Muscle of back (tissue), 11 donors: Measurements from ENCODE around the gene TMEM255B. TPM values are rescaled to one million over a fixed set of nuclear protein-coding genes. Genes with fewer than 3 reads are reported as not detected.

ENCODE experiments used
- DNase-seq, 3 donors: peaks; one replicate each; pipeline versions ENCODE4 v3.0.0 to v3.0.0-alpha.2; 2013
- polyA plus RNA-seq, 10 donors: library from polyadenylated mRNA; unstranded; fragments of 120-200 nt; gene quantifications; one replicate each; pipeline ENCODE4 v1.2.1, GENCODE V29; 2013; ENCODE audit not compliant: insufficient read length in 10 of 10

The TMEM255B gene
- polyA plus RNA-seq, 10 donors, result 4.4 to 10.1 (median 6.1) TPM

DNA sequence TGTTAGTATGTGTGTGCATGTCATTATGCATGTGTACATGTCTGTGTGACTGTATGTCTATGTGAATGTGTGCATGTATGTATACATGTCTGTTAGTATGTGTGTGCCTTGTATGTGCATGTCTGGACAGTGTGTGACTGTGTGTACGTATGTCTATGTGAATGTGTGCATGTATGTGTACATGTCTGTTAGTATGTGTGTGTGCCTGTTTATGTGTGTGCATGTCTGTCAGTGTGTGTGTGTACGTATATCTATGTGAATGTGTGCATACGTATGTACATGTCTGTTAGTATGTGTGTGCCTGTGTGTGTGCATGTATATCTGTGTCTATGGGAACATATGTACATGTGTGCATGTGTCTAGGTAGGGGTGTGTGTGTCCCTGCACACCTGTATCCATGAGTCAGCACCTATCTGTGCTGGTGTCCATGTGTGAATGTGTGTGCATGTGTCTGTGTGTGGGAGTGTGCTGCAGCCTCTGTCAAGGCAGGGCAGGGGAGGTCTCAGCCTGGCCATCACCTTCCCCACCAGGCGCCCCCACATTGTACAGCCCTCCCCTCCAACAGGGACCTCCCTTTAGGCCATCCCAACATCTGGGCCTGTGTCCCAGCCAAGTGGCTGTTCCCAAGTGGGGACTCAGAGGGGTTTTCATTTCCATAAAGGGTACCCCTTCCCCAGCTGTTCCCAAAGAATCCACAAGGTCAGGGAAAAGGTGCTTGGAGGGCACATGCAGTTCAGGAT is 100.5 kb downstream of the TMEM255B start:
- DNase-seq, result no peak

- no peak for DNase-seq
These were observed 101.1 kb downstream of the TMEM255B start for GRCh38 chr13:113860051-113860664.

DNA sequence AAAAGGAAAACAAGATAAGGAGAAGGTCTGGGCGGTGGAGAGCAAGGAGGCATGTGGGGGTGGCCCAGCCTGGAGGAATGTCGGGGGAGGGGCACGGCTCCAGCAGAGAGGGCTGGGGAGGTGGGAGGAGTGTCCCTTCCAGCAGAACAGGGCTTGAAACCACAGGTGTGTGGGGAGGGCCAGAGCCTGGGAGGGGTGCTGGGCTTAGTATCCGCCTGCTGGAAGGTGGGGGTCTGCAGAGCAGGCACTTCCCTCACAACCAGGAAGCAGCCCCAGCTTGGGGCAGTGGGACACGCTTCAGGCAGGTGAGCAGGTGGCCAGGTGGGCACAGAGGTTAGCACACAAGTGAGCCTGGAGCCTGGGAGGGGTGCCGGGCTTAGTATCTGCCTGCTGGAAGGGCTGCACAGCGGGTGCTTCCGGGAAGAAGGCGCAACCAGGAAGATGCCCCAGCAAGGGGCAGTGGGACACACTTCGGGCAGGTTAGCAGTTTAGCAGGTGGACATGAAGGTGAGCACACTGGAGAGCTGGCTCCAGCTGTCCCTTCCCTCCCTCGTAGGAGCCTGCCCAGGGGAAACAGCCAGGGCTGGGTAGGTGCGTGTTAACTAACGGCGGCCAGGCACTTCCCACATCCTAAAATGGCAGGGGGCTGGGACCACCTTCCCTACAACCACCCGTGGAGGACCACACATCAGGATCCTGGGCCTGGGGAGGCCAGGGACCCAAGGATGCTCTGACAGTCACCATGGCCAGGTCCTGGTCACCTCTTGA is 101.8 kb downstream of the TMEM255B start:
- no peak for DNase-seq

DNA sequence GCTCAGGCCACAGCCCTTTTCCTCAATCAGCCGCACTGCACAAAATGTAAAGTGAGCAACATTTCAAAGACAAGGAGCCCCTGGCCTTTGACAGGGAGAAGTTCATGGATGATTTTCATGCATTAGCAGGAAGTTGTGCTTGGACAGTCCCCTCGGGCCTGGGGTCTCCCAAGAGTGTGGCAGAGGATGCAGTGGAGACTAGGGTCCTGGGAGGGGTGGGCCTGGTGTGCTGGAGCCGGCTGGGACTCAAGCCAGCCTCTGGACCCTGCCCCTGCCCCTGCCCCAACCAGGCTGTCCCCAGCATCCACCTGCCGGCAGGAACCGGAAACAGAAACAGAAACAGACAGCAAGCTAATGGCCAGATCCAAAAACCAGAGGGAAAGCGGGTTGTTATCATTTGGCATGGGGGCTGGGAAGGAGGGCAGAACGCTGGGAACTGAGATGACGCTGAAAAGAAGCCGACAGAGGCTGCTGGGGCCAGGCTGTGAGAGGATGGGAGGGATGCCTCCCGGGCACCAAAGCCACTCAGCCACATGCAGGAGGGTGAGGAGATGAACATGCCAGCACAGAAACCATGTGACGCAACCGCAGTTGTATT is 102.5 kb downstream of the TMEM255B start:
- no peak for DNase-seq

DNA sequence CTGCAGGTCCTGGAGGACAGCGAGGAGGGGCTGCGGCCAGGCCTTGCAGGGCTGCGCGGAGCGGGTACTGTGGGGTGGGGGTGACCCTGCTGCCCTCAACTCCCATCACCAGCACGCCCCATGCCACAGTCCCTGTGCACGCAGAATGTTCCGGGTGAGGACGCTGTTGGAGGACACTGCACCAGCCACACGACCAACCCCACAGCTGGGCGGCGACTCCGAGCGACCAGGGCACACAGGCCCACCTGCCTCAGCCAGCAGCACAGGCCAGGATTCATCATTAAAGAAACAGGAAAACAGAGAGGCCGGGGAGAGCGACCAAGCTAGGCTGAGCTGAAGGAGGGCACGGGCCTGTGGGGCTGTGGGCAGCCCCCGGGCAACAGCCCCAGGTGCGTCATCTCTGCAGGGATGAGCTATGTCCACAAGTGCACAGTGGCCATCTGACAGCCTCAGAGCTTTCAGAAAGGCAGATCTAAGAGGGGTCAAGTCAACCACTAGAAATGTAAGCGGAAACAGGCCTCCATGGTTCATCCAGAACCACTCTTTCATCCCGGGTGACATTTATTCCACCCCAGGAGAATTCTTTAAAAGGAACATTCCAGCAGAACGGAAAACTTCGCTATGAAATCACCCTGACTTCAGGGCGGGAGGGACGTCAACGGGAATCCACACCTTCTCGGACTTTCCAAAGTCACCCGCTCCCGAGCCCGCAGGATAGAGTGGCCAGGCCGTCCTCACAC is 103.3 kb downstream of the TMEM255B start:
- DNase-seq, result no peak

DNA sequence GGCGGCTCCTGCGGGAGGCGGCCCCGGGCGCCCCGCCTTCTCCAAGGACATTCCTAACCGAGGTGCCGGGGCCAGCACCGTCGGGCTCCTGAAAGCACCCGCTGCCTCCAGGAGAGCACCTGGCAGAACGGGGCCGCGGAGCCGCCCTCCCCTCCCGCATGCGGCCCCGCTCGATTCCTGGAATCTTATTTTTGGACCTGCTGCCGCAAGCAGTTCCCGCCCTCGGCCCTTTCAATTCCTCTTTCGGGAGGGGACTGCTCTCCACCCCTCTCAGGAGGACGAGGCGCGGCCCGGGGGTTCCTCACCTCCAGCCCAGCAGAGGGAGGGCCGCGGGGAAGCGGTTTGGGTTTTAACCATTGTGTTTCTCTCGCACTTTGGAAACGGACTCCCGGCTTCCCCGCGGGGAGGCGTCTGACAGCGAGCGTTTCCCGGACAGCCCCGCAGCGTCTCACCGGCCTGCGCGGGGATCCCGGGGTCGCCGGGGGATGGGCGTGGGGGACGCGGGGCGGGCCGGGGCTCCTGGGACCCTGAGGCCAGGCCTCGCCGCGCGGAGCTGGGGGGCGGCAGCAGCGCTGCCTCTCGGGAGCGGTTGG is 104.0 kb downstream of the TMEM255B start:
- DNase-seq, result peak in 1 of 3 donors; percentile 68

DNA sequence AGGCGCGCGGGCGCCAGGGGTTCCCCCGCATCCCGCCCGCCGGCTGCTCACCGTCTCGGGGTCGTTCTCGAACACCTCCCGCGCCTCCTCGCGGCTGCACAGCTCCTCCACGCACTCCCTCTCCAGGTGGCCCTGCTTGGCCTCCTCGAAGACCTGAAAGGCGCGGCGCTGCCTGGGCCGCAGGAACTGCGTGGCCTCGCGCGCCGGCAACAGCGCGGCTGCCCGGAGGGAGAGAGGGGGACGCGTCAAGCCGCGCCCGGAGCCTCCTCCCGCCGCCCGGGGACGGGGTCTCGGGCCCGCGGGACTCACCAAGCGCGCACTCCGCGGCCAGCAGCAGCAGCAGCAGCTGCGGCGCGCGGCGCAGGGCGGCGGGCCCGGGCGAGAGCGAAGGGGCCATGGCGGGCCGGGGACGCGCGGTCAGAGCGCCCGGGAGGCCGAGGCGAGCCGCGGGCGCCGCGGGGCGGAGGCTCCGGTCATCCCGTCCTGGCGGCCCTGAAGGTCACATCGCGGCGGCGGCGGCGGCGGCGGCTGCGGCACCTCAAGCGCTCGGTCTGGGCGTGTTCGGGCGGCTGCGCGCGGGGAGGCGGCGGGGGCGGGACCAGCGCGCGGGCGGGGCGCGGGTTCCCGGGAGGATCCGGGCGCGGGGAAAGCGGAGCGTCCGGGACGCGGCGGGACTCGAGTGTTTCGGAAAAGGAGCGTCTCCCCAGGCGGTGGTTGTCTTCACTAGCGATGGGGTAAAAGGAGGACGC is 104.7 kb downstream of the TMEM255B start, which contains the start of gene GAS6:
TSS of gene GAS6 (minus strand) at position 553 of the 749 bp plus-strand sequence. CDS start at position 397, 156 bp downstream.
- peak in 1 of 3 donors; percentile 75 for DNase-seq

GRCh38 chr13:113864273-113864890 is 105.4 kb downstream of the TMEM255B start:
- peak in 1 of 3 donors; percentile 71 for DNase-seq

- DNase-seq, result no peak
These were observed 106.4 kb downstream of the TMEM255B start for GRCh38 chr13:113865427-113865826.

Other genes with a start within 250 kb of the TMEM255B start
- 10 to 100 TPM; 48.5 to 79.1 (median 57.8) TPM for gene TFDP1, start 174.5 kb upstream of the TMEM255B start, polyA plus RNA-seq
- gene ATP4B, start 101.0 kb upstream of the TMEM255B start, polyA plus RNA-seq, result under 1 TPM in 2 of 10 donors, not detected in 8; 0.08 to 0.14 TPM
- under 1 TPM in 9 of 10 donors, not detected in 1; 0.08 to 0.46 (median 0.25) TPM for gene GRK1, start 92.0 kb upstream of the TMEM255B start, polyA plus RNA-seq
- gene GAS6, start 104.8 kb downstream of the TMEM255B start, polyA plus RNA-seq, result 10 to 100 TPM; 25.0 to 73.1 (median 40.0) TPM
- gene C13orf46, start 214.8 kb downstream of the TMEM255B start, polyA plus RNA-seq, result under 1 TPM; 0.20 to 0.45 (median 0.28) TPM